Chondrocyte (in vitro differentiated cells): ENCODE measurements around the gene TMEM117. TPM values are rescaled to one million over a fixed set of nuclear protein-coding genes. Genes with fewer than 3 reads are reported as not detected.
"Not testable (repeated sequence)": the region's sequence is repeated elsewhere in the genome, so short reads cannot be mapped to it uniquely, and the experiment has no call there.

ENCODE experiments used
- DNase-seq: peaks from one replicate; pipeline ENCODE4 v3.0.0; 2021; ENCODE audit warnings: mixed read lengths, low spot score
- H3K27ac Mint-ChIP-seq: one replicate; pipeline ENCODE4 v1.8.0; 2021; ENCODE audit warnings: mild to moderate bottlenecking, moderate library complexity, mixed read lengths; ENCODE audit not compliant: unreplicated experiment
- H3K27me3 Mint-ChIP-seq: 2 replicates; pipeline ENCODE4 v1.8.0; 2021; ENCODE audit warnings: low read depth, mixed read lengths
- H3K36me3 Mint-ChIP-seq: 2 replicates; pipeline ENCODE4 v1.8.0; 2021; ENCODE audit warnings: low read depth, mixed read lengths
- H3K4me1 Mint-ChIP-seq: 2 replicates; pipeline ENCODE4 v1.8.0; 2021; ENCODE audit warnings: low read depth, mild to moderate bottlenecking, mixed read lengths
- H3K4me3 Mint-ChIP-seq: one replicate; pipeline ENCODE4 v1.8.0; 2021; ENCODE audit warnings: mild to moderate bottlenecking, moderate library complexity, mixed read lengths; ENCODE audit not compliant: unreplicated experiment
- H3K9me3 Mint-ChIP-seq: 2 replicates; pipeline ENCODE4 v1.8.0; 2021; ENCODE audit warnings: low read depth, mixed read lengths
- CTCF ChIP-seq: fragments of 200-600 bp; sonication (generic); IDR thresholded peaks from 2 replicates; pipeline ENCODE4 v1.5.0; 2021; ENCODE audit warnings: antibody characterized with exemption, mild to moderate bottlenecking, moderate library complexity
- total RNA-seq: library from RNA; stranded (reverse); gene quantifications from 3 replicates; pipeline ENCODE4 v1.2.1, GENCODE V29; 2021

TMEM117 gene
- total RNA-seq, 1 donor from 2014 or later, result 15.5 TPM

GRCh38 chr12:43861840-43862150 is 25.9 kb downstream of the TMEM117 start:
- Mint-ChIP-seq H3K4me3 (no peak overlapping the region), H3K27ac (no peak overlapping the region), H3K4me1 (peaks cover 10% of the 10 kb centered on the region), H3K27me3 (no peaks in the 10 kb centered on the region), H3K36me3 (peaks cover 1% of the 10 kb centered on the region), H3K9me3 (no peaks in the 10 kb centered on the region)
- TF ChIP-seq CTCF, result no peak
- DNase-seq, result no peak

GRCh38 chr12:43863770-43864366 is 28.0 kb downstream of the TMEM117 start:
- no peak for DNase-seq
- Mint-ChIP-seq H3K36me3 (peaks cover 1% of the 10 kb centered on the region), H3K27ac (no peak overlapping the region), H3K27me3 (no peaks in the 10 kb centered on the region), H3K4me1 (peaks cover 10% of the 10 kb centered on the region), H3K9me3 (no peaks in the 10 kb centered on the region), H3K4me3 (no peak overlapping the region)
- no peak for TF ChIP-seq CTCF

- DNase-seq, H3K4me1 Mint-ChIP-seq, H3K27me3 Mint-ChIP-seq, H3K9me3 Mint-ChIP-seq, H3K4me3 Mint-ChIP-seq, H3K36me3 Mint-ChIP-seq: not testable (repeated sequence)
- H3K27ac Mint-ChIP-seq, result peak overlapping the region; percentile 12
Measured at GRCh38 chr12:43864557-43864956, 28.7 kb downstream of the TMEM117 start.

- Mint-ChIP-seq H3K27me3 (no peaks in the 10 kb centered on the region), H3K9me3 (no peaks in the 10 kb centered on the region), H3K4me3 (no peak overlapping the region), H3K36me3 (no peaks in the 10 kb centered on the region), H3K4me1 (peaks cover 4% of the 10 kb centered on the region), H3K27ac (no peak overlapping the region)
- DNase-seq, result no peak
- TF ChIP-seq CTCF, result no peak
Measured at GRCh38 chr12:43869184-43869583, 33.3 kb downstream of the TMEM117 start.

GRCh38 chr12:43869765-43870164 is 33.9 kb downstream of the TMEM117 start:
- not testable (repeated sequence) for H3K4me3 Mint-ChIP-seq, H3K9me3 Mint-ChIP-seq, DNase-seq, H3K4me1 Mint-ChIP-seq, H3K27ac Mint-ChIP-seq, H3K27me3 Mint-ChIP-seq, H3K36me3 Mint-ChIP-seq

GRCh38 chr12:43871258-43871657 is 35.4 kb downstream of the TMEM117 start:
- H3K9me3 Mint-ChIP-seq, H3K27me3 Mint-ChIP-seq, DNase-seq, H3K27ac Mint-ChIP-seq, H3K4me1 Mint-ChIP-seq, H3K4me3 Mint-ChIP-seq, H3K36me3 Mint-ChIP-seq: not testable (repeated sequence)

- Mint-ChIP-seq H3K4me3 (no peak overlapping the region), H3K27ac (no peak overlapping the region), H3K36me3 (no peaks in the 10 kb centered on the region), H3K27me3 (no peaks in the 10 kb centered on the region), H3K9me3 (no peaks in the 10 kb centered on the region), H3K4me1 (peaks cover 4% of the 10 kb centered on the region)
- no peak for DNase-seq
- TF ChIP-seq CTCF, result no peak
Measured at GRCh38 chr12:43872396-43872795, 36.5 kb downstream of the TMEM117 start.
